Hepatocyte (in vitro differentiated cells): ENCODE data around the gene VPS54. TPM values are rescaled to one million over a fixed set of nuclear protein-coding genes. Genes with fewer than 3 reads are reported as not detected.

Source experiments
- DNase-seq: peaks from one replicate; pipeline ENCODE4 v3.0.0-alpha.2; 2016; ENCODE audit warnings: low spot score
- H2AFZ ChIP-seq: fragments of 200-600 bp; sonication (generic); 2 replicates; pipeline ENCODE4 v1.6.0; 2016; ENCODE audit warnings: antibody characterized with exemption, mild to moderate bottlenecking
- H3K27ac ChIP-seq: fragments of 200-600 bp; sonication (generic); 2 replicates; pipeline ENCODE4 v1.5.1; 2016; ENCODE audit warnings: mild to moderate bottlenecking
- H3K27me3 ChIP-seq: fragments of 200-600 bp; sonication (generic); 2 replicates; pipeline ENCODE4 v1.6.1; 2016
- H3K36me3 ChIP-seq: fragments of 200-600 bp; sonication (generic); replicated peaks from 2 replicates; pipeline ENCODE4 v1.5.1; 2016; ENCODE audit warnings: low read depth; ENCODE audit not compliant: insufficient read depth
- H3K4me1 ChIP-seq: fragments of 200-600 bp; sonication (generic); 2 replicates; pipeline ENCODE4 v1.5.1; 2016; ENCODE audit warnings: mild to moderate bottlenecking, moderate library complexity; ENCODE audit not compliant: insufficient read depth
- H3K4me2 ChIP-seq: fragments of 200-600 bp; sonication (generic); 2 replicates; pipeline ENCODE4 v1.6.0; 2016
- H3K4me3 ChIP-seq: fragments of 200-600 bp; sonication (generic); 2 replicates; pipeline ENCODE4 v1.5.1; 2016; ENCODE audit warnings: mild to moderate bottlenecking
- H3K79me2 ChIP-seq: fragments of 200-600 bp; sonication (generic); 2 replicates; pipeline ENCODE4 v1.6.0; 2017; ENCODE audit warnings: mild to moderate bottlenecking
- H3K9me2 ChIP-seq: fragments of 200-600 bp; sonication (generic); replicated peaks from 2 replicates; pipeline ENCODE4 v1.6.0; 2017; ENCODE audit warnings: mild to moderate bottlenecking; ENCODE audit not compliant: insufficient read depth
- H3K9me3 ChIP-seq: fragments of 200-600 bp; sonication (generic); 2 replicates; pipeline ENCODE4 v1.5.1; 2016; ENCODE audit warnings: low read depth, mild to moderate bottlenecking
- H4K20me1 ChIP-seq: fragments of 200-600 bp; sonication (generic); 2 replicates; pipeline ENCODE4 v1.6.0; 2016; ENCODE audit warnings: mild to moderate bottlenecking; ENCODE audit not compliant: insufficient read depth, poor library complexity, severe bottlenecking
- CTCF ChIP-seq: fragments of 200-600 bp; sonication (generic); IDR thresholded peaks from 2 replicates; pipeline ENCODE4 v1.5.1; 2016; ENCODE audit warnings: antibody characterized with exemption, mild to moderate bottlenecking; ENCODE audit not compliant: poor library complexity
- EZH2 ChIP-seq: fragments of 200-600 bp; sonication (generic); IDR thresholded peaks from 2 replicates; pipeline ENCODE4 v1.6.1; 2016; ENCODE audit warnings: antibody characterized with exemption, mild to moderate bottlenecking, borderline replicate concordance
- EZH2phosphoT487 ChIP-seq: fragments of 200-600 bp; sonication (generic); IDR thresholded peaks from one replicate; pipeline ENCODE4 v1.6.1; 2018; ENCODE audit warnings: antibody characterized with exemption, mild to moderate bottlenecking, low read depth, moderate library complexity; ENCODE audit not compliant: unreplicated experiment, severe bottlenecking
- WGBS: methylation state at CpG from one replicate; pipeline ENCODE4 v1.1.6; 2016; ENCODE audit warnings: low lambda C conversion rate; ENCODE audit errors: missing lambda C conversion rate; 5-methylcytosine and 5-hydroxymethylcytosine counted together
- polyA plus RNA-seq: library from polyadenylated mRNA; unstranded; fragments of >200 nt; fragmentation: Nextera tagmentation; extraction: Ambion mirVana; gene quantifications from 2 replicates; pipeline ENCODE4 v1.2.1, GENCODE V29; 2016
- total RNA-seq: library from RNA; depleted of rRNA; stranded (reverse); fragments of >200 nt; gene quantifications from 2 replicates; pipeline ENCODE4 v1.2.3, GENCODE V29; 2014

VPS54 gene
- total and polyA plus RNA-seq, 2 experiments from 2014 or later, result 14.5 to 40.5 TPM

- no peak for TF ChIP-seq CTCF
- TF ChIP-seq EZH2phosphoT487, result no peak
- no peak for TF ChIP-seq EZH2
- Histone ChIP-seq H3K27ac (peak overlapping the region; percentile 94), H3K9me2 (no peaks in the 10 kb centered on the region), H3K79me2 (peaks cover 35% of the 10 kb centered on the region), H3K4me3 (no peak overlapping the region), H3K4me2 (no peak overlapping the region), H3K4me1 (peaks cover 24% of the 10 kb centered on the region), H4K20me1 (no peaks in the 10 kb centered on the region), H3K36me3 (no peaks in the 10 kb centered on the region), H2AFZ (no peak overlapping the region), H3K27me3 (no peaks in the 10 kb centered on the region), H3K9me3 (no peaks in the 10 kb centered on the region)
- 52% methylated on average over 1 of the region's 1 CpG for WGBS
- peak; percentile 76 for DNase-seq
Observed at GRCh38 chr2:63862806-63863205, 156.4 kb downstream of the VPS54 start.

GRCh38 chr2:63861220-63861822 is 157.9 kb downstream of the VPS54 start:
- H4K20me1 ChIP-seq, result no peaks in the 10 kb centered on the region
- H3K9me3 ChIP-seq, result no peaks in the 10 kb centered on the region
- H3K27me3 ChIP-seq, result no peaks in the 10 kb centered on the region
- peak overlapping the region; percentile 94 for H3K27ac ChIP-seq
- H3K36me3 ChIP-seq, result no peaks in the 10 kb centered on the region
- peaks cover 24% of the 10 kb centered on the region for H3K4me1 ChIP-seq
- H3K79me2 ChIP-seq, result peaks cover 38% of the 10 kb centered on the region
- peak; percentile 64 for TF ChIP-seq CTCF
- no peak for TF ChIP-seq EZH2
- H2AFZ ChIP-seq, result no peak overlapping the region
- peak; percentile 68 for DNase-seq
- H3K4me2 ChIP-seq, result no peak overlapping the region
- WGBS, result 54% methylated on average over 6 of the region's 6 CpGs
- no peaks in the 10 kb centered on the region for H3K9me2 ChIP-seq
- no peak overlapping the region for H3K4me3 ChIP-seq

GRCh38 chr2:63858291-63858690 is 160.9 kb downstream of the VPS54 start:
- no peak overlapping the region for H3K27ac ChIP-seq
- H3K4me1 ChIP-seq, result peaks cover 12% of the 10 kb centered on the region
- no peaks in the 10 kb centered on the region for H3K36me3 ChIP-seq
- H3K79me2 ChIP-seq, result peaks cover 56% of the 10 kb centered on the region
- no peaks in the 10 kb centered on the region for H3K27me3 ChIP-seq
- H3K4me3 ChIP-seq, result no peak overlapping the region
- H3K9me3 ChIP-seq, result no peaks in the 10 kb centered on the region
- H3K9me2 ChIP-seq, result no peaks in the 10 kb centered on the region
- no peak for TF ChIP-seq CTCF
- no peak for TF ChIP-seq EZH2phosphoT487
- no peak overlapping the region for H3K4me2 ChIP-seq
- no peak overlapping the region for H2AFZ ChIP-seq
- H4K20me1 ChIP-seq, result peaks cover 8% of the 10 kb centered on the region
- WGBS, result 99% methylated on average over 2 of the region's 2 CpGs
- no peak for DNase-seq

- no peak for DNase-seq
- Histone ChIP-seq H3K27ac (no peak overlapping the region), H3K9me3 (no peaks in the 10 kb centered on the region), H3K79me2 (peaks cover 77% of the 10 kb centered on the region), H3K9me2 (no peaks in the 10 kb centered on the region), H3K4me2 (no peak overlapping the region), H4K20me1 (peaks cover 24% of the 10 kb centered on the region), H3K4me1 (no peaks in the 10 kb centered on the region), H3K36me3 (no peaks in the 10 kb centered on the region), H2AFZ (no peak overlapping the region), H3K27me3 (no peaks in the 10 kb centered on the region), H3K4me3 (no peak overlapping the region)
- WGBS, result 81% methylated on average over 5 of the region's 5 CpGs
- TF ChIP-seq EZH2phosphoT487 (no peak), CTCF (no peak), EZH2 (no peak)
Observed at GRCh38 chr2:63856303-63856603, 163.0 kb downstream of the VPS54 start.
